Esophagus mucosa (tissue), 1 donor: Measurements from ENCODE around the gene UQCRC1. TPM values are rescaled to one million over a fixed set of nuclear protein-coding genes. Genes with fewer than 3 reads are reported as not detected.
A peak's percentile ranks its signal among the peaks of the same experiment; 100 is the strongest.

Source experiments
- ATAC-seq: fragments of 200-7000 bp; cut with Tn5 transposase; one replicate; pipeline ENCODE4 v1.9.1; 2020
- total RNA-seq: library from RNA; stranded (reverse); gene quantifications from one replicate; pipeline ENCODE4 v1.2.4, GENCODE V29; 2023
- donor health status: DM: yes; HTN: yes; CAD: no.

UQCRC1 gene
- total RNA-seq, 1 donor from 2014 or later, result 258 TPM

DNA sequence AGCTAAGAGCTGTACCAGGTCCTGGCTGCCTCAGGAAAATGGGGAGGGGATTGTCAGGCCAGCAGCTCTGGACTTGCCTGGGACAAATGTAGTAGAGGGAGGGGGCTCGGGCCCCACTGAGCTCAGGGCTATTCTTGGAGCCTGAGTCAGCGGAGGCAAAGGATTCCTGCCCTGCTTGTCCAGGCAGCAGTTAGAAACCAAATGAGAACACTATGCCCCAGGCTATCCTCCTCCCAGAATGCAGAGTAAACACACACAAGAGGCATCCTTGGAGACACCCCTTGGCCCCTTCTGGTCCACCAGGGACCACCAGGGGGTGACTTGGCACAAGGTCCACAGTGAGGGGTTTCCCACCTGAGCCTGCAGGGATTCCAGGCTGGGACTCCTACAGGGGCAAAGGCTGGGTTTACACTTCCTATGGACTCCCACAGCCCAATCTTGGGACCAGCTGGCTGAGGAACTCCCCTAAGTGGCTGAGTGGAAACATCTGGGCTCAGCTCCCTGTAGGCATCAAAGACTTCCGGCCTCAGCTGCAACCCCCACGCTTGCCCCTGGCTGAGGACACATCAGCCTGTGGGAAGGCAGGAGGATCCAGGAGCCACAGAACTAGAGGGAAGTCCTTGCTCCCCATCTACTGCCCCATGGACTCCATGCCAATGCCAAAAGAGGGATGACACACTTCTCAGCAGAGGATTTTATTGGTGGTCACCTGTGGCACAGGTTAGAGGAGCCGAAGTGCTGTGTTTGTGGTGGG lies 10.9 kb downstream of the UQCRC1 start:
- ATAC-seq, result peak; percentile 55

DNA sequence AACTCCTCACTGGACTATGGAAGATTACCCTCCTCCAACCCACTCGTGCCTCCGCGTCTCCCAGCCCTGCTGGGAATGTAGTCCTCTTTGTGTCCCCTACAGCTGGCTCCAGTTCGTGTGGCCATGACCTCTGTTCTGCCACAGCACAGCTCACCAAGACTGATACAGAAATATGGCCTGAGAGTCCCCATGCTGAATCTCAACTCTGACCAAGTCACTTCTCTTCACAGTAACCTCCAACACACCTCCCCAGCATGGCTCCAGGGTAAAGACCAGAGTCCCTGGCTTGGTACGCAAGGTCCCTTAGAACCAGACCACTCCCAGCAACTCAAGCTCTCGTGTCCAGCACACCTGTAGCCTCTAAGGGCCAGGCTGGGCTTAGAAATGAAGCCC lies 12.0 kb downstream of the UQCRC1 start:
- no peak for ATAC-seq

DNA sequence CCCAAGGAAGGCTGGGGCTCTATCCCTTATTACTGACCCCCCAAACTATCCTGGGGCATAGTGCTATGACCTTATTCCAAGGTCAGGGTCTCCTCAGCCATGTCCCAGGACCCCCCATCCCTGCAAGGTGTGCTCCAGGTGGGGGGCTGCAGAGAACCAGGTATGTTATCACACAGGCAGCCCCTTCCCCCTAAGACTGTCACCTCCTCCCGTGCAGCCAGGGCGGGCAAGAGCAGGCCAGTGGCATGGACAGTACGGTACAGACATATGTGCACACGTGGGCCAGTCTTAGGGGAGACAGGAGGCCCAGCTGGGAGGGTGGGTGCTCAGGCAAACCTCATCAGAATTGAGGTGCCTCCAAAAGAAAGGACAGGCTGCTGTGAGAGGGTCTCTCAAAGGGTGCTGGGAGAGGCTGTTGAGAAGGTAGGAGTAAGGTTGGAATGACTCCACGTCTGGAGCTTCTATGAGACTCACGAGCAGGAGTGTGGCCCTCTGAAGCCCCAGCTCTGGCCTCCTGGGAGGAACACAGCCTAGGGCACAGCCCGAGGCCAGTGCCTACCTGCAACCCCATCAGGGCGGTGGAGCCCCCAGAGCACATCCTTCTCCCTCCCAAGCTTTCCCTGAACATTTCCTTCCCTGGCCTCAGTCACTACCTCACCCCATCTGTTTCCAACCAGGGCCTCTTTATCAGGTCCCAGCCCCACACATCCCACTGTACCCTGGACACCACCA lies 12.6 kb downstream of the UQCRC1 start:
- no peak for ATAC-seq

DNA sequence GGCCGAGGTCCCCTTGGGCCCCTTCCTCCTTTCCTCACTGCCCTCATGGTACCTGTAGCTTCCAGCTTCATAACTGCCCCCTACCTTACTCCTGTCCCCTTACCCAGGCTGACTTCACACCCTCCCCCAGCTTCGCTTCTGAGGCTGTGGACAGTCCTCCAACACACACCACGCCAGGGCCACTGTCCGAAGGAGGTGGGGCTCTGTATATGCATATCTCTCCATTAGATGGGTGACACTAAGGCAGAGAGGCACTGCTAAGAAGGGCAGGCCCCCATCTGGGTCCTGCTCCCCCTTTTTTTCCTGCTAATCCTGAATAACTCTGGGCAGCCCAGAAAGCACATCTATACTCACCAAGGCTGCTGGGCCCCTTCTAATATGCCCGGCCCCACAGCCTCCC lies 13.3 kb downstream of the UQCRC1 start:
- no peak for ATAC-seq

DNA sequence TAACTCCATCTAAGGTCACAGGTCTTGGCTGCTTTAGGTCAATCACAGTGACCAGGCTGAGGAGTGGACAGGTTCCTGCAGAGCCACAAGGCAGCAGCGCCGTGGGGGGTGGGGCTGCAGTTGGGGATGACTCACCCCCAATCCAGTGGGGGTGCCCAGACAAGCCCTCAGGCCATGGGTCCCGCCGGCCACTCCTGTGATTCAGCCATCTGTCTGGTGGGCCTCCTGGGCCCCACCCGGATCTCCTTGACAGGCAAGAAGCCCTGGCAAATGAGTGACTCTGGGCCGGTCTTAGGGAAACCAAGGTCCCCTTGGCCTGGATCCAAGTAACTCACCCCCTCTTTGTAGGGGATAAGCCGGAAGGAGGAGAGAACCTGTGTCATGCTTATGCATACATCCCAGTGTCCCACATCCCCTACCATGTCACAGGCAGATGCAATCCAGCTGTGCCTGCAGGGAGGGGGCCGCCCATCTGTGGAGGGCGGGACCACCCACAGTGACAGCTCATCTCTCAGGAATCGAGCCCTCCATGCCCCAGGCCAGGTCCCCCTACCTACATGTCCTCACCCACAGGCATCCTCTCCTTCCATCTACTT lies 13.8 kb downstream of the UQCRC1 start:
- ATAC-seq, result peak; percentile 36

DNA sequence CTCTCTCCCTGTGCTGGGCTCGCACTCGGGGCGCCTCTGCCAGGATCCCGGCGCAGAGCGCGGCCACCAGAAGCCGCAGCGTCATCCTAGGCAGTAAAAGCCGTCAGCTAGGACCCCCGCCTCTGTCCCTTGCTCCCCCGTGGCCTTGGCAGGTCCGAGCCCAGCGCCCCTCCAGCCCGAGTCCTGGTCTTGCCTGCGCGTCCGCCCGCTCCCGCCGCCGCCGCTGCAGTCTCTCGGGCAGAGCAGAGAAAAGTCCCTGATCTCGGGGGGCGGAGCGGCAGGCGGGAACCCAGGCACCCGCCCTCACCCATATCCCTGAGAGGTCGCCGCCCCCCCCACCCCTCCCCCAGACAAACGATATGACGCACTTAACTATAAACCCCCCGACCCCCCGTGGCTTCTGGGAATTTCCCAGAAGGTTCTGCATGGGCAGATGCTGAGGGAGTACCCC lies 14.3 kb downstream of the UQCRC1 start, which contains the start of gene COL7A1:
COL7A1 (minus strand) TSS at position 255 of the 451 bp plus-strand sequence; CDS start at position 85, 170 bp downstream.
- no peak for ATAC-seq

DNA sequence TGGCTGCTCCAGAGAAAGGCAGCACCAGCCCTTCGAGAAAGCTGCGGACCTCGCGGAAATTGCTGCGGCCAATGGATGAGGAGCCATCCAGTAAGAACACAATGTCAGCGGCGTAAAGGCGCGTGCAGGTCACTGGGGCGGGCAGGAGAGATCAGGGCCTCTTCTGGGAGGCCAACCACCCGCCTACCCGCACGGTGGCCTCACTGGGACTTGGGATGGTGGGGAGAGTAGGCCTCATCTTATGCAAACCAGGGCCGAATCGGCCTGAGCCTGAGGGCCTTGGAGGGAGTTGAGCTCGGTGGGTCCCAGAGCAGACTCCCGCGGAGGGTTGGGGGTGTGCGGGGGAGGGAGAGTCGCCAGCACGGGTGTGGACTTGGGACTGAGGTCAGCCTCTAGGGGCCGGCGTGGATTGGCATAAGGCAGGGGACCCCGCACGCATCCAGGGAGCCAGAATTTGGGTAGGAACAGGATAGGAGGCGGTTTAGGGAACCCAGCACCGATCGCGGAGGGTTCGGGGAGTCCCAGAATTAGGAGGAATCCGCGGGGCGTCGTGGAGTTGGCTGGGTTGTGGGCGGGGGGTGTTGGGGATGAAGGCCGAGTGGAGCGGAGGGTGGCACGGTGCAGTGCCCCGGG lies 14.9 kb downstream of the UQCRC1 start:
- no peak for ATAC-seq

DNA sequence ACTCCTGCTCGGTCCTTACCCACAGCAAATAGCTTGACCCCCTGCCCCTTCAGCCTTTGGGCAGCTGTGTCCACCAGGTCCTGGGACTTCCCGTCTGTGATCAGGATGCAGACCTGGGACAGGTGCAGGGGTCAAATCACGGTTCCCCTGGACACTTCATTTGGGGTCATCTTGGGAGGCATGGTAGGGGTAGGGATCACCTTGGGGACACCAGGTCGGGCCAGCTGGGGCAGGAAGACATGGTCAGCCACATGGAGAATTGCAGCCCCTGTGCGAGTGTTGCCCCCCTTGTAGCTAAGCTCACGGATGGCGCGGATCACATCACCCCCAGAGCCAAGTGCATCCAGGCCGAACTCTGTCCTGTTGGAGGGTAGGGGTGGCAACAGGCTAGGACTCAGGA lies 16.1 kb downstream of the UQCRC1 start:
- no peak for ATAC-seq

DNA sequence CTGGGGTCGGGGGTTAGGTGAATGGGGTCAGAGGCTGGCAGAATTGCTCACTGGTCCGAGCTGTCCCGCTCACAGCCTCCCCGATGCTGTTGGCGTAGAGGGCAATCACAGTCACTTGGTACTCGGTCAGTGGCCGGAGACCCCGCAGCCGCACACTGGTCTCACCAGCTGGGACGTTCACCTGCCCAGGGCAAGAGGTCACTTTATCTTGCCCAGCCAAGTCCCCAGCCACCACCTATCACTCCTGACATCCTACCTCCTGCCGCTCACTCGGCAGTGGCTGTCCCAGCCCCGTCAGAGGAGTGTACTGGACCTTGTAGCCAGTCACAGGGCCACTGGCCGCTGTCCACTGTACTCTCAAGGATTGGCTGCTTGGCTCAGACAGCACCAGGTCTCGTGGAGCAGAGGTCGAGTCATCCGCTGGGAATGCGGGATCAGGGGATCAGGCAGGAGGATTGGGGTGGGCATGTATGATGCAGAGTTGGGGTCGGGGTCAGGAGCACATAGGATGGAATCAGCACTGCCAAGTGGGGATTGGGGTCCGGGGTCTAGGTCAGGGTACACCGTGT lies 16.8 kb downstream of the UQCRC1 start:
- no peak for ATAC-seq

DNA sequence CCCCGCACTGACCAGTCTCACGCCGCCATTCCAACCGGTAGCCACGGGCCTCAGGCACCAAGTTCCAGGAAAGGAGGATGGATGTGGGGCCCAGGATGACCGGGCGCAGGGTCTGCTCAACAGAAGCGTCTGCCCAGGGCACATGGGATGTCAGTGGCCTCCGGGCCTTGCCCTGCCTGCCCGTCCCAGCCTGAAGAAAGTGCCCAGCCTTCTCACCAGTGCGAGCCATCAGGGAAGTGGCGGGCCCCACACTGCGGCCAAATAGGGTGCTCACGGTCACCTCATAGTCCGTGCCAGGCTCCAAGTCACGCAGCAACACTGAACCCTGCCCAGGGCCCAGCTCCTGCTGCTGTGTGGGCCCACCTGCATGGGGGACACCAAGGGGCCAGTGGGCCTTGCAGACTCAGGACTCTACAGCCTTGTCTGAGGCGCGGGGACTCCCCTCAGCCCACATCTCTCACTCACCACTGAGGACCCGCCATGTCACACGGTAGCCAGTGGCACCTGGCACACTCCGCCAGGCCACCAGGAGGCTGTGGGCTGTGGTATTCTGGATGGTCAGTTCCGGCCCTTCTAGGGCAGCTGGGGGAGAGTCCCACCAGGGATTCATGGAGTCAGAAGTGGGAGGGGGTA lies 17.4 kb downstream of the UQCRC1 start:
- no peak for ATAC-seq

DNA sequence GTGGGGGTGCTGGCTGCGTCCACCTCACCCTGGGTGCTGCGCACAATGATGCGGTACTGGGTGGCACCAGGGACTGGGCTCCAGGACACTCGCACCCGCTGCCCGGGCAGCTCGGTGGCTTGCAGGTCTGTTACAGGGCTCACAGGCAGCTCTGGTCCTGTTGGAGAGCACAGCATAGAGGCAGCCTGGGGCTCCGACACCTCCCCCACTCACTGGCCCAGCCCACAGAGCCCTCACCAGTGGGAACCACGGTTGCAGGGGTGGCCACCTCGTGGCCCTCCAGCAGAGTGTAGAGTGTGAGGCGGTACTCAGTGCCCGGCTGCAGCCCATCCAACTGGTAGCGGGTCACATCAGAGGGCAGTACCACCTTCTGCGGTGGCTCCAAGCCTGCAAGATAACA lies 18.0 kb downstream of the UQCRC1 start:
- ATAC-seq, result no peak

DNA sequence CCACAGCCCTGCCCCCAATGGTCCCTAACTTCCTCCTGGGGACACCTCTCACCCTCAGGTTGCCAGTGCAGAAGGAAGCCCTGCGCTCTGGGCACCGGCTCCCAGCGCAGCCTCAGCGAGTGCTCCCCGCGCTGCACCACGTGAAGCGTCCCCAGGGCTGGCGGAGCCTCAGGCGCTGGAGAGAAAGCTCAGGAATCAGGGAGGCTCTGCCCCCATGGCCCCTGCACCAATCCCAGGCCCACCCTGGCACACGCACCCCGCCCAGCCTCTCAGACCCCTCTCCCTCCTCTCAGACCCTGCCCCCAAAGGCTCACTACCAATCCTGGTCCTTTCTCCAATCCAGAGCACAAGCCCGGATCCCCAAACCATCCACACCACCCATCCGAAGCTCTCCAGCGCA lies 21.2 kb downstream of the UQCRC1 start:
- ATAC-seq, result no peak

DNA sequence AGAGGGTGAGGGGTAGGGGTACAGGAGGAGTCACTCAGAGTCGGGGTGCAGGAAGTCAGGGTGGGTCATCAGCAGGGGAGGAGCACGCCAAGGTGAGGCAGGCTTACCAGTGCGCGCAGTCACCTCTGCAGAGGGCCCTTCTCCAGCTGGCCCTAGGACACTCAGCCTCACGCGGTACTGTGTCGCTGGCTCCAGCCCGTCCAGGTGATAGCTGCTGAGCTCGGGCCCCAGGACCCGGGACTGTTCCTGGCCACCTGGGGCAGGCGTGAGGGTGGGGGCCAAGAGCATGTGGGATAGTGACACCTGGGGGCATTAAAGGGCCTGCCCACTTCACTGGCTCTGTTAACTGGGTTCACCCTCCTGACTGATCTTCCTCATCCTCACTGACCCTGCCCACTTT lies 21.8 kb downstream of the UQCRC1 start:
- no peak for ATAC-seq

DNA sequence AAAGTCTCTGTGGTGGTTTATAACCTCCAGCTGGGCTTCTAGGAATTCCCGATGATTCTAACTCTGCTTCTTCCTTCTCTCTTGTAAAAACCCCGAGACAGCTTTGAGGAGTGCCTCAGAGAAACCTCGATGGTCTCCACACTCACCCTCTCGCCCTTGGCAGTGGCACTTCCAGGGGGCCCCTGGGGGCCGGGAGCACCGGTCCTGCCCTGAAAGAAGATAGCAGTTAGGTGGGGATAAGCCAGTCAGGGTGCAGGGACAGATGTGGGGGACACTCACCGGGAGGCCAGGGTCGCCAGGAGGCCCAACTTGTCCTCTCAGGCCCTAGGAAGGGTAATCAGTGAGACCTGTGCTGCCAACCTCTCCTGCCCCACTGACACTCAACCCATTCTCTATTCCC lies 24.0 kb downstream of the UQCRC1 start:
- ATAC-seq, result no peak

DNA sequence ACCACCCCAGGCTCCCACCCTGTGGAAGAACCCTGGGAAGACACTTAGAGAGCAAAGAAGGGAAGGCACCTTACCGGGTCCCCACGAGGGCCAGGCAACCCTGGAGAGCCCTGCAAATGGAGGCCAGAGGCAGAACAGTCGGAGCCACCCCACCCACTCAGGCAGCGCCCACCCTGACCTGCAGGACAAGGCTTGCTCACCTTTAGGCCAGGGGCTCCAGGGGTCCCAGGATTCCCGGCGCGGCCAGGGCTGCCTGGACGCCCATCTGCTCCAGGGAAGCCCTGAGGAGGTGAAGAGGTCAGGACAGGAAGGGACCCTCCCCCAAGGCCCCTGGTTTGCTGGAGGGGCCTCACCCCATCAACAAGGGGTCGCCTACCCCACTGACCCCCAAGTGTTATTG lies 24.6 kb downstream of the UQCRC1 start:
- no peak for ATAC-seq

DNA sequence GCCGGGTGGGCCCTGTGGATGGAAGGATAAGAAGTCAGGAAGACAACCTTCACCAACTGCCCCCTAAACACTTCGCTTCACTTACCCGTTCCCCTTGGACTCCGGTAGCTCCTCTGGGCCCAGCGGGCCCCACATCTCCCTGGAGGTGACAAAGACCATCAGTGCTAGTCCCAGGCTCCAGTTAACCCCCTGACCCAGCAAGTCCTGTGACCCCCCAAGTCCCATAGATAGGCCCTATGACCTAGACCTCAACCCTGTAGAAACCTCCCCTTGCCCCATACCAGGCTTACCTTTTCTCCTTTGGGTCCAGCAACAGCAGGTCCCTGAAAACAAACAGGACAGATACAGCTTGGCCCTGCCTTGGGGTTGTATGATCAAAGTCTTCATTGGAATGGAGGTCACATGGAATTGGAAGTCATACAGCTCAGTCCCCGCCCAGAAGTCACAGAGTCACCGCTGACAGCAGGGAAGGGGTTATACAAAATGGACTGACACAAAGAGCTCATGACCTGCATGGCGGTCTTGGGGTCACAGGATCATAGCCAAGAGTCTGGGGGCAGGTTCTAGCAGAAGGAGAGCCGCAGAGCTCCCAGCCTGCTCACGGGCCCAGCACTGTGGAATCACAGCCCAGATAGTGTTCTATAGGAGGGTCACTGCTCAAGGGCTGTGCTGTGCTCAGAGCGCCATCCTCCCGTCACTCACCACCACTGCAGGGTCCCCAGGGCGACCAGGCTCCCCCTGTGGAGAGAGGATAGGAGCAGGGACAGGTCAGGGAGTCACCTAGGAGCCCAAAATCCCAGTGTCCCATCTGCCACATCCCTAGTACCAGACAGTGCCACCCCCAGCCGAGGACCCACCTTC lies 27.6 kb downstream of the UQCRC1 start:
- ATAC-seq, result no peak

DNA sequence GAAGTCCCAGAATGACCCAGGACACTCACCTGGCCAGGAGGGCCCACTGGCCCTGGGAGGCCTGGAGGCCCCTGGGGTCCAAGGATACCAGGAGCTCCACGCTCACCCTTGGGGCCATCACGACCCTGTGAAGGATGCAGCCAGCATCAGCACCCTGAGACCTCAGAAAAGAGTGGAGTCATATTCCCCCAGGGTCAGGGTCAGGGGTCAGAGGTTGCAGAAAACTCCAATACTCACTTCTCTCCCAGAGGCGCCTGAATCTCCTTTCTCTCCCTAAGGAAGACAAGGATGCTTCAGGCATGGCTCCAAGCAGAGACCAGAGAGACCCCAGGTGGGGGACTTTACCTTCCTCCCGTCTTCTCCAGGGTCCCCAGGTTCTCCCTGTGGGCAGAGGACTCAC lies 32.8 kb downstream of the UQCRC1 start:
- no peak for ATAC-seq

DNA sequence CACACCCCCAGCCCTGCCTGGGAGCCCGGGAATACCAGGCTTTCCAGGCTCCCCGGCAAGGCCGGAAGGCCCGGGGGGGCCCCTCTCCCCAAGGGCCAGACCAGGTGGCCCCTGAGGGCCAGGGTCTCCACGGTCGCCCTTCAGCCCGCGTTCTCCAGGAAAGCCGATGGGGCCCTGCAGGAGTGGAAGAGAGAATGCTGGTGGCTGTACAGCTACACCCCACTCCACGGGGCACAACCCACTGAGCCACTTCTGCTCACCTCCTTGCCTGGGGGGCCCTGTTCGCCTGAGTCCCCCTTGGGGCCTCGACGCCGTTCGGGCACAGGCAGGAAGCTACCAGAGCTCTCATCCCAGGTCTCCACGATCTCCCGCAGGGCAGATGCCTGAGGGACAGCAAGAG lies 34.1 kb downstream of the UQCRC1 start:
- no peak for ATAC-seq

DNA sequence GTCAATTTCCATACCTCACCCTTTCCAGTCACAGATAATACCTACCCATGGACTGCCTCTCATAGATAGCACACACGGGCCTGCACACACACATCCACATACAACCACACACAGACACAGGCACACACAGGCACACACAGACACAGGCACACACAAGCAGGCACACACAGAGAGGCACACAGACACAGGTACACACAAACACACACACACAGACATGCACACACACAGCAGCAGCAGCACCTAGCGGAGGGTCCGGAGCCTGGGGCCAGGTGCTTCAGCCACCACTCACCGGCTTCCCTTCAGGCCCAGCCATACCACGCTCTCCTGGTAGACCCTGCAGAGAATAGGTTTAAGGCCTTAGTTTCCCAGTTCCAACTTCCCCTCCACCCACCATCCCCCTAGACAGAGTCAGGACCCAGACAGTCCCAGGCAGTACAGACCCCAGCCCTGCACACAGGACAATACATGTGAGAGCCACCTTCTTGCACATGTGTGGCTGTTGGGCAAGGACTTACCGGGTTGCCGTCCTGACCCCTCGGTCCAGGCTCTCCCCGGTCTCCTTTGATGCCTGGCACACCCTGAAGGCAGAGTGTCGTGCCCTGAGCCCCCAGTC lies 35.4 kb downstream of the UQCRC1 start:
- ATAC-seq, result no peak

DNA sequence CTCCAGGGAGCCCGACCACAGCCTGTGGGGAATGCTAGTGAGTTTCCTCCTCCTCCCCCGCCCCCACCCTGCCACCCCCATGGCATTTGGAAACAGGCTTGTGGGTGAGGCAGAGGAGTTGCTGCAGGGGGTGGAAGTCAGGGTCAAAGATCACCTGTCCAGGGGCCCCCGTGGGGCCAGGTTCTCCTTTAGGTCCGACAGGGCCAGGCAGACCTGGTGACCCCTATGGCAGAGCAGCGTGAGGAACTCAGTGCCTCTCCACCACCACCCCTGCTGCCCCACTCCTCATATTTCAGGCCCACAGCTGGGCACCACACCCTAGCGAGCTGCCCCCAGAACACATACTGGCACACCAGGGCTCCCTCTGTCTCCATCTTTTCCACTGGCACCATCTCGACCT lies 36.9 kb downstream of the UQCRC1 start:
- no peak for ATAC-seq

DNA sequence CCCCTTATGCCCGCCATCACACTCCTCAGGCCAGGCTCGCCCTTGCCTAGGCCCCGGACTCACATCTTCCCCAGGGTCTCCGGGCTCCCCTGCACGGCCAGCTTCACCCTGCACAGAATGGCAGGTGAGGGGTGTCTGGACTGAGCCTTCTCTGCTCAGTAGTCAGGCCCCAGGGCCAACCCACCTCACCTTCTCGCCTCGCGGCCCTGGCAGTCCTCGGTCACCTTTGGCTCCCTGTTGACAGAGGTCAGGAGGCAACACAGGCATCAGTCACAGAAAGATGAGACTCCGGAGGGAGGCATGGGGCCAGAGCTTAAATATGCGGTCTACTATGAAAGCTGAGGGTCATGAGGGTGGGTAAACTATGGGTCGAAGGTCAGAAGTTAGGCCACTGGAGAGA lies 37.5 kb downstream of the UQCRC1 start:
- ATAC-seq, result no peak
